Endothelial cell of umbilical vein (primary cell): ENCODE measurements around the gene COL9A3. TPM values are rescaled to one million over a fixed set of nuclear protein-coding genes. Genes with fewer than 3 reads are reported as not detected.

Experiments
- BruUV-seq: library from RNA; stranded (reverse); fragments of 400-500 nt; replicated peaks from 2 replicates; lab custom pipeline; 2021; lab: Mats Ljungman, UMichigan
- CTCF ChIA-PET: fragments of 300-600, 350-600 bp; sonication (Branson Sonifier 250); formaldehyde crosslinking; loops from one replicate; lab custom pipeline; 2021; ENCODE audit warnings: antibody characterized with exemption, inconsistent platforms; lab: Charles Lee
- POLR2A ChIA-PET: fragments of 300-600, 350-600 bp; sonication (Branson Sonifier 250); formaldehyde crosslinking; loops from one replicate; lab custom pipeline; 2021; ENCODE audit warnings: antibody characterized with exemption, inconsistent platforms; lab: Charles Lee
- DNase-seq: peaks from one replicate; pipeline ENCODE4 v3.0.0-alpha.2; 2011; ENCODE audit warnings: low read depth, low spot score
- FAIRE-seq: peaks from 2 replicates; lab custom pipeline; 2011; peaks lifted over from hg19 to GRCh38; lab: Jason Lieb, UNC
- H2AFZ ChIP-seq: 2 replicates; pipeline ENCODE4 v1.6.0; 2012; ENCODE audit warnings: low read depth, low read length, control low read depth, inconsistent platforms
- H3K27ac ChIP-seq: 2 replicates; pipeline ENCODE4 v1.5.1; 2011; ENCODE audit warnings: low read depth, mild to moderate bottlenecking, control low read depth, low read length, moderate library complexity; ENCODE audit not compliant: insufficient read depth
- H3K27me3 ChIP-seq, 2 experiments: 2 replicates each; pipeline versions ENCODE4 v1.6.0 to v1.6.1; 2011; ENCODE audit warnings: low read length in 2 of 2, mixed read lengths in 1 of 2; ENCODE audit not compliant: control insufficient read depth in 2 of 2, insufficient read depth in 2 of 2
- H3K36me3 ChIP-seq, 2 experiments: 2 replicates in 1 of 2; 3 replicates in 1 of 2; pipeline ENCODE4 v1.5.1; 2011; ENCODE audit warnings: low read length in 2 of 2, mild to moderate bottlenecking in 1 of 2, moderate library complexity in 1 of 2; ENCODE audit not compliant: control insufficient read depth in 2 of 2, insufficient read depth in 2 of 2; ENCODE audit errors: extremely low read depth in 1 of 2
- H3K4me1 ChIP-seq: 3 replicates; pipeline ENCODE4 v1.5.1; 2011; ENCODE audit warnings: mild to moderate bottlenecking, low read length; ENCODE audit not compliant: control insufficient read depth, insufficient read depth; ENCODE audit errors: extremely low read depth
- H3K4me2 ChIP-seq: 2 replicates; pipeline ENCODE4 v1.6.1; 2011; ENCODE audit warnings: low read length, control low read depth, mixed read lengths; ENCODE audit not compliant: insufficient read depth
- H3K4me3 ChIP-seq, 3 experiments: fragments of 200-600 bp in 1 of 3; sonication (generic), shearing (Covaris generic) in 1 of 3; replicated peaks in 1 of 3; 2 replicates each; pipeline ENCODE4 v1.5.1; 2011 to 2016; ENCODE audit warnings: control low read depth in 3 of 3, low read length in 3 of 3, mild to moderate bottlenecking in 2 of 3, inconsistent platforms in 1 of 3, low read depth in 1 of 3, moderate library complexity in 1 of 3; ENCODE audit not compliant: insufficient read depth in 1 of 3
- H3K79me2 ChIP-seq: 2 replicates; pipeline ENCODE4 v1.6.0; 2012; ENCODE audit warnings: low read length, inconsistent platforms; ENCODE audit not compliant: control insufficient read depth, insufficient read depth
- H3K9ac ChIP-seq: replicated peaks from 2 replicates; pipeline ENCODE3; 2011; ENCODE audit warnings: low read length, control low read depth; ENCODE audit not compliant: insufficient read depth; ENCODE audit errors: extremely low read depth
- H3K9me1 ChIP-seq: replicated peaks from 3 replicates; pipeline ENCODE4 v1.6.0; 2011; ENCODE audit warnings: mild to moderate bottlenecking, low read length; ENCODE audit not compliant: control insufficient read depth, insufficient read depth; ENCODE audit errors: extremely low read depth
- H3K9me3 ChIP-seq: replicated peaks from 2 replicates; pipeline ENCODE4 v1.5.1; 2012; ENCODE audit warnings: low read length, inconsistent platforms; ENCODE audit not compliant: control insufficient read depth, insufficient read depth
- H4K20me1 ChIP-seq: replicated peaks from 2 replicates; pipeline ENCODE3; 2011; ENCODE audit warnings: mild to moderate bottlenecking, low read length; ENCODE audit not compliant: control insufficient read depth, insufficient read depth; ENCODE audit errors: extremely low read depth
- EZH2 ChIP-seq: IDR thresholded peaks from 2 replicates; pipeline ENCODE4 v1.6.1; 2012; ENCODE audit warnings: borderline replicate concordance, low read depth, mild to moderate bottlenecking, moderate library complexity, low read length, inconsistent platforms; ENCODE audit not compliant: severe bottlenecking
- FOS ChIP-seq: IDR thresholded peaks from 2 replicates; pipeline ENCODE4 v1.6.1; 2011; ENCODE audit warnings: mild to moderate bottlenecking, low read length, moderate library complexity, borderline replicate concordance; ENCODE audit not compliant: insufficient read depth
- GATA2 ChIP-seq: IDR thresholded peaks from 2 replicates; pipeline ENCODE4 v1.7.0; 2011; ENCODE audit warnings: low read depth, mild to moderate bottlenecking, moderate library complexity, mixed read lengths, low read length; ENCODE audit not compliant: insufficient read length, insufficient read depth
- JUN ChIP-seq: IDR thresholded peaks from 2 replicates; pipeline ENCODE4 v1.6.1; 2011; ENCODE audit warnings: borderline replicate concordance, low read depth; ENCODE audit not compliant: insufficient read length, insufficient read depth
- MYC ChIP-seq: IDR thresholded peaks from one replicate; pipeline ENCODE4 v1.6.1; 2011; ENCODE audit warnings: mild to moderate bottlenecking, low read depth, low read length
- POLR2A ChIP-seq: IDR thresholded peaks from 2 replicates; pipeline ENCODE4 v1.6.1; 2012; ENCODE audit warnings: low read depth, mild to moderate bottlenecking, control low read depth, low read length
- POLR2AphosphoS5 ChIP-seq: IDR thresholded peaks from 2 replicates; pipeline ENCODE4 v1.6.1; 2012; ENCODE audit warnings: low read depth, mild to moderate bottlenecking, control low read depth, low read length, moderate library complexity; ENCODE audit not compliant: insufficient read depth
- dilution Hi-C: fragments of 300-500 bp; cut with MboI; formaldehyde crosslinking; loops from one replicate; pipeline ENCODE4 v1.15.0; 2019; ENCODE audit warnings: low sequenced_read_pairs; ENCODE audit not compliant: extremely low pct_ligation_motif_present
- intact Hi-C: fragments of 100-400 bp; cut with micrococcal nuclease; formaldehyde crosslinking; loops from one replicate; pipeline ENCODE4 v1.10.0; 2022
- polyA plus RNA-seq, 4 experiments: library from polyadenylated mRNA; depleted of rRNA in 3 of 4; stranded (reverse) in 3 of 4; unstranded in 1 of 4; fragments of >200 nt; gene quantifications; 2 replicates each; pipeline versions ENCODE4 v1.2.1 to v1.2.3, GENCODE V29; 2011 to 2012; ENCODE audit warnings: missing spikeins in 1 of 4
- total RNA-seq: library from RNA; stranded (reverse); gene quantifications from 2 replicates; pipeline ENCODE4 v1.2.3, GENCODE V29; 2021
- TF ChIP-seq, protein P1 (sequence below): IDR thresholded peaks from 2 replicates; pipeline ENCODE4 v1.6.1; 2011; ENCODE audit not compliant: insufficient read depth, insufficient read length
- TF ChIP-seq, protein P2 (sequence below), 2 donors: IDR thresholded peaks; 1 replicate in 1 of 2; 2 replicates in 1 of 2; pipeline ENCODE4 v1.5.1; 2011; ENCODE audit warnings: low read length in 2 of 2, mild to moderate bottlenecking in 2 of 2, moderate library complexity in 2 of 2, control low read depth in 1 of 2, inconsistent platforms in 1 of 2, low read depth in 1 of 2; ENCODE audit not compliant: insufficient read depth in 1 of 2; ENCODE audit errors: extremely low read depth in 1 of 2

Gene COL9A3
- total and polyA plus RNA-seq, 2 donors (not counting 3 experiments of a cell fraction or from before 2014, with no cell fraction given), result 0.46 to 0.60 TPM

DNA sequence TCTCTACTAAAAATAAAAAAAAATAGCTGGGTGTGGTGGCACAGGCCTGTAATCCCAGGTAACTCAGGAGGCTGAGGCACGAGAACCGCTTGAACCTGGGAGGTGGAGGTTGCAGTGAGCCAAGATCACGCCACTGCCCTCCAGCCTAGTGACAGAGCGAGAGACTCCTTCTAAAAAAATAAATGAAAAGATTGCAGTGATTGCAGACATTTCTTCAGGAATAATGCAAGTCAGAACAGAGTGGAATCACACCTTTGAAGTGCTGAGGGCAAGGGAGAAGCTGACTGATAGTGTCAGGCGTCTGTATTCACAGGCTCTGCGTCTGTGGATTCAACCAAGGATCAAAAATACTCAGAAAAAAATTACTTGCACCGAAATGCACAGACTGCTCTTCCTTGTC, 47.4 kb downstream of the COL9A3 start:
- Histone ChIP-seq H4K20me1 (no peaks in the 10 kb centered on the region), H3K79me2 (peaks cover 14% of the 10 kb centered on the region), H3K4me3 (no peak overlapping the region), H3K27ac (no peak overlapping the region), H3K9ac (no peak overlapping the region), H3K4me1 (peaks cover 10% of the 10 kb centered on the region), H3K9me3 (no peaks in the 10 kb centered on the region), H3K4me2 (no peak overlapping the region), H2AFZ (no peak overlapping the region), H3K27me3 (peaks cover 0 to 3% of the 10 kb centered on the region in 2 experiments), H3K36me3 (no peaks in the 10 kb centered on the region), H3K9me1 (no peaks in the 10 kb centered on the region)
- intact Hi-C loops, result no loop called here
- FAIRE-seq (no peak), DNase-seq (no peak)
- CTCF ChIA-PET, result interaction anchor here (1.1 to 1.2 kb wide), 2 partner anchors 8 to 11 kb away, joined by 3 read pairs; no protein-coding TSS in a partner anchor
- dilution Hi-C loops, result no loop called here
- BruUV-seq, result no TSS peak
- POLR2A ChIA-PET, result no interaction called here
- TF ChIP-seq MYC (no peak), GATA2 (no peak), JUN (no peak), POLR2AphosphoS5 (no peak), EZH2 (no peak), POLR2A (no peak), FOS (no peak)
- TF ChIP-seq, protein P1, sequence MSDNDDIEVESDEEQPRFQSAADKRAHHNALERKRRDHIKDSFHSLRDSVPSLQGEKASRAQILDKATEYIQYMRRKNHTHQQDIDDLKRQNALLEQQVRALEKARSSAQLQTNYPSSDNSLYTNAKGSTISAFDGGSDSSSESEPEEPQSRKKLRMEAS, result no peak
- TF ChIP-seq, protein P2, sequence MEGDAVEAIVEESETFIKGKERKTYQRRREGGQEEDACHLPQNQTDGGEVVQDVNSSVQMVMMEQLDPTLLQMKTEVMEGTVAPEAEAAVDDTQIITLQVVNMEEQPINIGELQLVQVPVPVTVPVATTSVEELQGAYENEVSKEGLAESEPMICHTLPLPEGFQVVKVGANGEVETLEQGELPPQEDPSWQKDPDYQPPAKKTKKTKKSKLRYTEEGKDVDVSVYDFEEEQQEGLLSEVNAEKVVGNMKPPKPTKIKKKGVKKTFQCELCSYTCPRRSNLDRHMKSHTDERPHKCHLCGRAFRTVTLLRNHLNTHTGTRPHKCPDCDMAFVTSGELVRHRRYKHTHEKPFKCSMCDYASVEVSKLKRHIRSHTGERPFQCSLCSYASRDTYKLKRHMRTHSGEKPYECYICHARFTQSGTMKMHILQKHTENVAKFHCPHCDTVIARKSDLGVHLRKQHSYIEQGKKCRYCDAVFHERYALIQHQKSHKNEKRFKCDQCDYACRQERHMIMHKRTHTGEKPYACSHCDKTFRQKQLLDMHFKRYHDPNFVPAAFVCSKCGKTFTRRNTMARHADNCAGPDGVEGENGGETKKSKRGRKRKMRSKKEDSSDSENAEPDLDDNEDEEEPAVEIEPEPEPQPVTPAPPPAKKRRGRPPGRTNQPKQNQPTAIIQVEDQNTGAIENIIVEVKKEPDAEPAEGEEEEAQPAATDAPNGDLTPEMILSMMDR (IDR thresholded peaks at IDR 0.05; ENCODE audit: extremely low read depth in 1 of 2, insufficient read depth in 1 of 2, low read depth in 1 of 2, low read length in 2 of 2), result no peak
